GDM1 (cell line): ENCODE measurements around the gene NOTCH1.

Source experiments
- DNase-seq: peaks from one replicate; lab custom pipeline; 2025; lab: John Stamatoyannopoulos, UW

Gene NOTCH1

GRCh38 chr9:136531904-136532798, 13.7 kb downstream of the NOTCH1 start:
- no peak for DNase-seq

- DNase-seq = no peak
These were observed 14.5 kb downstream of the NOTCH1 start for GRCh38 chr9:136531186-136531903.

- DNase-seq = no peak
These were observed 15.3 kb downstream of the NOTCH1 start for GRCh38 chr9:136530461-136531089.

GRCh38 chr9:136529516-136530460, 16.1 kb downstream of the NOTCH1 start:
- peak; percentile 69 for DNase-seq

GRCh38 chr9:136528716-136529341, 17.0 kb downstream of the NOTCH1 start:
- no peak for DNase-seq

GRCh38 chr9:136527721-136528710, 17.8 kb downstream of the NOTCH1 start:
- no peak for DNase-seq

GRCh38 chr9:136527131-136527530, 18.7 kb downstream of the NOTCH1 start:
- DNase-seq = no peak

- DNase-seq = no peak
These were observed 19.2 kb downstream of the NOTCH1 start for GRCh38 chr9:136526625-136527066.

- no peak for DNase-seq
These were observed 19.9 kb downstream of the NOTCH1 start for GRCh38 chr9:136525841-136526499.

GRCh38 chr9:136525207-136525606, 20.6 kb downstream of the NOTCH1 start:
- no peak for DNase-seq

GRCh38 chr9:136522314-136523237, 23.3 kb downstream of the NOTCH1 start:
- DNase-seq = no peak

GRCh38 chr9:136521537-136521936, 24.3 kb downstream of the NOTCH1 start:
- DNase-seq = no peak

GRCh38 chr9:136520053-136520540, 25.8 kb downstream of the NOTCH1 start:
- no peak for DNase-seq

- no peak for DNase-seq
These were observed 26.4 kb downstream of the NOTCH1 start for GRCh38 chr9:136519263-136520052.

GRCh38 chr9:136518623-136519022, 27.2 kb downstream of the NOTCH1 start:
- DNase-seq = no peak

GRCh38 chr9:136517950-136518349, 27.9 kb downstream of the NOTCH1 start:
- DNase-seq = no peak
